Muscle of leg (tissue), 11 donors: ENCODE data around the gene ARRDC3. TPM values are rescaled to one million over a fixed set of nuclear protein-coding genes. Genes with fewer than 3 reads are reported as not detected.

Source experiments
- DNase-seq: peaks from one replicate; pipeline ENCODE4 v3.0.0; 2013
- H3K27ac ChIP-seq: one replicate; pipeline ENCODE4 v1.5.1; 2013; ENCODE audit warnings: mild to moderate bottlenecking, low read length, control low read depth
- H3K27me3 ChIP-seq: one replicate; pipeline ENCODE4 v1.6.1; 2013; ENCODE audit warnings: low read length; ENCODE audit not compliant: control insufficient read depth, insufficient read depth
- H3K36me3 ChIP-seq: one replicate; pipeline ENCODE4 v1.6.1; 2013; ENCODE audit warnings: low read length; ENCODE audit not compliant: control insufficient read depth, insufficient read depth
- H3K4me1 ChIP-seq: one replicate; pipeline ENCODE4 v1.6.1; 2013; ENCODE audit warnings: low read length; ENCODE audit not compliant: control insufficient read depth, insufficient read depth
- H3K4me3 ChIP-seq: one replicate; pipeline ENCODE4 v1.5.1; 2013; ENCODE audit warnings: low read length, control low read depth
- H3K9me3 ChIP-seq: replicated peaks from 2 replicates; pipeline ENCODE4 v1.6.1; 2013; ENCODE audit warnings: low read depth, low read length; ENCODE audit not compliant: control insufficient read depth
- WGBS: methylation state at CpG from one replicate; pipeline ENCODE4 v1.1.5; 2013; ENCODE audit warnings: missing lambda C conversion rate; ENCODE audit not compliant: insufficient coverage; 5-methylcytosine and 5-hydroxymethylcytosine counted together
- polyA plus RNA-seq, 8 donors: library from polyadenylated mRNA; unstranded; fragments of 120-200 nt; gene quantifications; one replicate each; pipeline versions ENCODE4 v1.2.1 to v1.2.3, GENCODE V29; 2013; ENCODE audit warnings: inconsistent platforms in 1 of 8, low replicate concordance in 1 of 8; ENCODE audit not compliant: insufficient read length in 8 of 8, insufficient read depth in 1 of 8
- total RNA-seq: library from RNA; stranded (reverse); fragments of 120-200 nt; gene quantifications from one replicate; pipeline ENCODE4 v1.2.4, GENCODE V29; 2013

Gene ARRDC3
- total and polyA plus RNA-seq, 9 donors, result 36.8 to 87.3 (median 45.7) TPM

DNA sequence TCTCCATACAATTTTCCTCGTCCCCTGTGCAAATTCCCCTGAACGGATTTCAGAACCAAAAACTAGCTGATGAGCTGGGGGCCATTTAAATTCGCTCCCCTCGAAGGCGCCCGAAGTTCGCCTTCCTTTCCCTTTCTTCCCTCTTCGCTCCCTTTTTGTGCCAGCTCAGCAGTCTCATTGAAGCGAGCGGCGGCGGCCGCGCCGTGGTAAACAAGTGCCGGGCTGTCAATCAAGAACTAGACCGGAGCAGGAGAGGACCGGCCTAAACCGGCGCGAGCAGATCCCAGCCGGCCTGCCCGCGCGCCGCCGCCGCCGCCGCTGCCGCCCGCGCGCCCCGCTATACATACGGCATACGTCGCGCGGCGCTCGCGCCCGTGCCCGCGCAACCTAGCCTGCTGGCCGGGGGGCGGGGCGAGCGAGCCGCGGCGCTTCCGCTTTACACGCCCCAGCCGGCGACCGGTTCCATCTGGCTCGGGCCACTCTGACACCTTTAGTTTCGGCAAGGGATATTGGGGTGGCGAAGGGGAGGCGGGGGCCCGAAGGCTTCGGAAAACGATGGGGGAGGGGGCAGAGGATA is 3.1 kb downstream of the ARRDC3 start:
- WGBS, result 0% methylated on average over 46 of the region's 65 CpGs
- H3K4me1 ChIP-seq, result peaks cover 2% of the 10 kb centered on the region
- no peaks in the 10 kb centered on the region for H3K27me3 ChIP-seq
- H3K4me3 ChIP-seq, result peak overlapping the region; percentile 94
- peaks cover 4% of the 10 kb centered on the region for H3K36me3 ChIP-seq
- DNase-seq, result peak; percentile 98
- H3K9me3 ChIP-seq, result no peaks in the 10 kb centered on the region
- peak overlapping the region; percentile 100 for H3K27ac ChIP-seq

DNA sequence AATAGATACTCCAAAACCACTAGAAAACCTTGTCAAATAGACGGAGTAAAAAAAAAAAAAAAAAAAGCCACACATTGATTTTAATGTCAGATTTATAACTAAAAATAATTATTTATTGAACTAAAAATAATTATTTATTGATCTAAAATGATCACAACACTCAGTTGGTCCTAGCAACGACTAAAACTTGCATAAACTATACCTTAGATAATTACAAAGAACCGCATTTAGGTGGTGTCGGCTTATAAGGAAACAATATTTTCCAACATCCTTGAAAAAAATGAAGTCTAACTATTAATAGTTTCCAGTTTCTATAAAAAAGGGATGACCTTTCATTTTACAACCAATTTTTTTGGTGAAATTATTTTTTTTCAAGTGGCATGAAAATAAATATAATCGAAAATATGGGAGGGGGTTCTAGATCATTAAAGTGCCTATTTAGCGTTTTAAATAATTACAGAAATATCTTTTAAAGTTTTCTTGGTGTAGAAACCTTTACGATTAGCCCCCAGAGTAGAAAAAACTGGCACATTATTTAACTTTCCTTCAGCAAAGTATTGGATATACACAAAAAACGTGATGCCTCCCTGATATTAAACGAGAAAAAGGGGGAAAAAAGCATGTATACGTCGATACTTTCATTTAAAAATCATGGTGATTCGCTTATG is 3.7 kb downstream of the ARRDC3 start:
- Histone ChIP-seq H3K27ac (peak overlapping the region; percentile 100), H3K4me3 (peak overlapping the region; percentile 75), H3K9me3 (no peaks in the 10 kb centered on the region), H3K36me3 (peaks cover 11% of the 10 kb centered on the region), H3K27me3 (no peaks in the 10 kb centered on the region), H3K4me1 (peaks cover 2% of the 10 kb centered on the region)
- DNase-seq, result no peak
- no CpG with 5 or more reads among the region's 12 CpGs for WGBS

DNA sequence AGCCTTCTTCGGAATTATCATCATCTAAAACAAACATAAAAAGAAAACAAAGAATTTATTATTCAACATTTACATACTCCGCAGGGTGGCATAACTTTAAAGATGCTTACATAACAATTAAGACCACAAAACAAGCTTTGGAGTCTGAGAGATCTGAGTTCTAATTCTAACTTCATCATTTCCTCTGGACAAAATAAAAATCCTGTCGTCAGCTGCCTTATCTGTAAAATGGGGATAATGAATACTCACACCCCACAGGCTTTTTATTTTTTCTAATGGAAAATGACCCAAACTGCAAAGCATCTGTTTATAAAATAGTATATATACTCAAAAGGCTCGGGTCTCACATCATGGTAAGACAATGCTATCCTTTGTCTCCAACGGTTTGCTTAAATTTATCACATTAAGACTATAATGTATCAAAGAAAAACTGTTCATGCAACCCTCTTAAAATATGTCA is 4.3 kb downstream of the ARRDC3 start:
- peaks cover 11% of the 10 kb centered on the region for H3K36me3 ChIP-seq
- no peaks in the 10 kb centered on the region for H3K27me3 ChIP-seq
- peak overlapping the region; percentile 100 for H3K27ac ChIP-seq
- no peaks in the 10 kb centered on the region for H3K4me1 ChIP-seq
- WGBS, result no CpG with 5 or more reads among the region's 5 CpGs
- DNase-seq, result peak; percentile 41
- no peaks in the 10 kb centered on the region for H3K9me3 ChIP-seq
- peak overlapping the region; percentile 75 for H3K4me3 ChIP-seq

DNA sequence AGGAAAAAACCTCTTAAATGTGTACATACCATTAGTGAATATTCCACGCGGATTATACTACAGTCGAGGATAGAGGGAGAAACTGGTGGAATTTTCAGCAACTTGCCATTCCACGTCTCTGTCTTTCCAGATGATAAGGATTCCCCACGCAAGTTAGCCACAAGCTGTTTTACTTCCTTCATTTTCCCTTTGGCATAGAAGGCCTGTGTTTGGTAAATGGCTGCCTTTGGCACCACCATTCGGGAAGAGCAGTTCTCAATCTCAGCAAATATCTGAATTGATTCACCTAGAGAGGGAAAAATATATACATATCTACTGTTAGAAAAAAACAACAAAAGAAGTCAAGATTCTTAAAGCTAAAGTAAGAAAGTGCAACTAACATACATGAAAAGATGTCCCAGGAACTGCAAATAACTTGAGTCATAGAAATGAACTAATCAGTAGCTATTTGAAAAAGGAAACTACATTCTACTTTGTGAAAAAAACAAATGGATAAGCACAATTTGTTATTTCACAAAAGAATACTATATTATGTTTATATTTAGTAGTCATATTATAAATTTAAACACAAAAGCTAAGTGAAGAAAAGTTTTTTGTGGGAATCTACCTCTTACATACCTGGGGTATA is 8.1 kb downstream of the ARRDC3 start:
- no CpG with 5 or more reads among the region's 6 CpGs for WGBS
- Histone ChIP-seq H3K36me3 (peaks cover 31% of the 10 kb centered on the region), H3K9me3 (no peaks in the 10 kb centered on the region), H3K27me3 (no peaks in the 10 kb centered on the region), H3K4me1 (no peaks in the 10 kb centered on the region), H3K27ac (no peak overlapping the region), H3K4me3 (no peak overlapping the region)
- no peak for DNase-seq

- no peak overlapping the region for H3K4me3 ChIP-seq
- DNase-seq, result no peak
- WGBS, result no CpG with 5 or more reads among the region's 5 CpGs
- H3K4me1 ChIP-seq, result no peaks in the 10 kb centered on the region
- H3K36me3 ChIP-seq, result peaks cover 37% of the 10 kb centered on the region
- no peaks in the 10 kb centered on the region for H3K27me3 ChIP-seq
- no peak overlapping the region for H3K27ac ChIP-seq
- H3K9me3 ChIP-seq, result no peaks in the 10 kb centered on the region
These were observed 9.5 kb downstream of the ARRDC3 start for GRCh38 chr5:91373600-91373999.

- H3K36me3 ChIP-seq, result peaks cover 41% of the 10 kb centered on the region
- no CpG with 5 or more reads among the region's 1 CpG for WGBS
- DNase-seq, result no peak
- no peak overlapping the region for H3K27ac ChIP-seq
- H3K4me3 ChIP-seq, result no peak overlapping the region
- no peaks in the 10 kb centered on the region for H3K27me3 ChIP-seq
- H3K9me3 ChIP-seq, result no peaks in the 10 kb centered on the region
- no peaks in the 10 kb centered on the region for H3K4me1 ChIP-seq
These were observed 10.1 kb downstream of the ARRDC3 start for GRCh38 chr5:91373006-91373405.

GRCh38 chr5:91369480-91369879 is 13.6 kb downstream of the ARRDC3 start:
- no peaks in the 10 kb centered on the region for H3K9me3 ChIP-seq
- H3K36me3 ChIP-seq, result peaks cover 40% of the 10 kb centered on the region
- H3K27me3 ChIP-seq, result no peaks in the 10 kb centered on the region
- H3K4me3 ChIP-seq, result no peak overlapping the region
- no peak for DNase-seq
- WGBS, result no CpG with 5 or more reads among the region's 1 CpG
- no peaks in the 10 kb centered on the region for H3K4me1 ChIP-seq
- H3K27ac ChIP-seq, result no peak overlapping the region

DNA sequence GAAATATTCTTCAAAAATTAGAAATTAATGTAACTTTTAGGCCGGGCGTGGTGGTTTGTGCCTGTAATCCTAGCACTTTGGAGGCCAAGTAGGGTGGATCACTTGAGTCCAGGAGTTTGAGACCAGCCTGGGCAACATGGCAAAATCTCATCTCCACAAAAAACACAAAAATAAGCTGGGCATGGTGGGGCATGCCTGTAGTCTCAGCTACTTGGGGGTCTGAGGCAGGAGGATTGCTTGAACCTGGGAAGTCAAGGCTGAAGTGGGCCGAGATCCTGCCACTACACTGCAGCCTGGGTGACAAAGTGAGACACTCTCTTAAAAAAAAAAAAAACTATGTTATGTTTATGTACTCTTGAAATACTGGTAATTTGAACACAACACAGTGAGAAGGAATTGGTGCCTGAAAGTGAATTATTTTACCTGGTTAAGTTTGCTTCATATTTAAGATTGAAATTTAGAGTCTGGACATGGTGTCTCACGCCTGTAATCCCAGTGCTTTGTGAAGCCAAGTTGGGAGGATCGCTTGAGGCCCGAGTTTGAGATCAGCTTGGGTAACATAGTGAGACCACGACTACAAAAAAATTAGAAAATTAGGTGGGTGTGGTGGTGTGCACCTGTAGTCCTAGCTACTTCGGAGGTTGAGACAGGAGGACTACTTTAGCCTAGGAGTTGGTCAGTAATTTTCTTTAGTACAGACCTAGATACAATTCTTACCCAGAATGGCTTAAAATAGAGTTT is 15.0 kb downstream of the ARRDC3 start:
- peaks cover 35% of the 10 kb centered on the region for H3K36me3 ChIP-seq
- H3K9me3 ChIP-seq, result no peaks in the 10 kb centered on the region
- no peaks in the 10 kb centered on the region for H3K27me3 ChIP-seq
- WGBS, result 94% methylated on average over 3 of the region's 8 CpGs
- H3K4me3 ChIP-seq, result no peak overlapping the region
- H3K4me1 ChIP-seq, result no peaks in the 10 kb centered on the region
- H3K27ac ChIP-seq, result no peak overlapping the region
- no peak for DNase-seq

DNA sequence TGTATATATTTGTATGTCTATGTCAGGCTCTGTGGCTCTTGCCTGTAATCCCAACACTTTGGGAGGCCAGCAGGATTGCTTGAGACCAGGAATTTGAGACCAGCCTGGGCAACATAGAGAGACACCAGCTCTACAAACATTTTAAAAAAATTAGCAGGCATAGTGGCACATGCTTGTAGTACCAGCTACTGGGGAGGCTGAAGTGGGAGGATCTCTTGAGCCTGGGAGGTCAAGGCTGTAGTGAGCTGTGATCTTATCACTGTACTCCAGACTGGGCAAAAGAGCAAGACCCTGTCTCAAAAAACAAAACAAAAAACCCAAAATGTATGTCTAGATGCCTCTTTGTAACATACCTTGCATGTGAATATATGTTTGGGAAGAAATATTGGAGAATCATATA is 15.8 kb downstream of the ARRDC3 start:
- Histone ChIP-seq H3K36me3 (peaks cover 33% of the 10 kb centered on the region), H3K4me3 (no peak overlapping the region), H3K4me1 (no peaks in the 10 kb centered on the region), H3K27ac (no peak overlapping the region), H3K27me3 (no peaks in the 10 kb centered on the region), H3K9me3 (no peaks in the 10 kb centered on the region)
- no peak for DNase-seq

GRCh38 chr5:91366551-91366950 is 16.6 kb downstream of the ARRDC3 start:
- no peaks in the 10 kb centered on the region for H3K9me3 ChIP-seq

More at GRCh38 chr5:91366551-91366950, 16.6 kb downstream of the ARRDC3 start:
- Histone ChIP-seq H3K27ac (no peak overlapping the region), H3K4me1 (no peaks in the 10 kb centered on the region), H3K4me3 (no peak overlapping the region), H3K27me3 (no peaks in the 10 kb centered on the region), H3K36me3 (peaks cover 30% of the 10 kb centered on the region)
- WGBS, result no CpG with 5 or more reads among the region's 1 CpG
- DNase-seq, result no peak
